ENCODE data around the gene PPP2R2B. TPM values are rescaled to one million over a fixed set of nuclear protein-coding genes. Genes with fewer than 3 reads are reported as not detected.
A peak's percentile ranks its signal among the peaks of the same experiment; 100 is the strongest.

The PPP2R2B gene
- total RNA-seq, 4 donors from 2014 or later = 0.20 to 1.9 (median 1.3) TPM

DNA sequence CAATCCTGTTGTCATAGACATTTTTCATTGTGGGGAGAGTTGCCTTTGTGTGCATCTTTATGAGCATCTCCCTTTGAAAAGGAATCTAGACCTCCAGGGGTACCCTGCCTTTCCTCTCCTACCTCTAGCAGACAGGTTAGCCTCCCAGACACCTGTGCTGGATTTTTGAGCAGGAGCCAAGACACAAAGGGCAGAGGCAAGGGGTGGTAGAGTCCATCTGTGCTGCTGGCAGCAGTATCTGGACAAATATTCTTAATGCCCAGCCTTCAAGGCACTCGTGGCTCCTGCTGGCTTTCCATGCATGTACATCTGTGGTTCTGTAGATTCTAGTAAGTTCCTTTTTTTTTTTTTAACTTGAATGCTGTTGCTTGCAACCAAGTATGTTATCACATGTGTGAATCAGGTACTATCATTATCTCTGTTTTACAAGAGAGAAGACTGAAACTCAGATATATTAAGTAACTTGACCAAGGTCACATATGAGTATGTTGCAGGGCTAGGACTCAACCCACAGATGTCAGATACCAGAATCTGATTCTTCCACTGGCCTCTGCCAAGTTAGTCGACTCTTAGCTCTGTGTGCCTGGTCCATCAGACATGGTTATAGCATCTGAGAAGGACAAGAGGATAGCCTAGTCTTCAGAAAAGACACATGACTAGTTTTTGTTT lies 329.6 kb downstream of the PPP2R2B start:
- Histone ChIP-seq H3K4me3 (no peak overlapping the region), H3K27me3 (no peaks in the 10 kb centered on the region), H3K4me1 (no peaks in the 10 kb centered on the region), H3K36me3 (no peaks in the 10 kb centered on the region), H3K9me3 (no peaks in the 10 kb centered on the region), H3K27ac (no peak overlapping the region)
- intact Hi-C loops (cut with DNase I; ENCODE audit: low total_unique reads) (no loop called here), in situ Hi-C loops (cut with MboI; ENCODE audit: low pct_ligation_motif_present in 1 of 4, low pct_unique_long_range_greater_than_20kb in 1 of 4, low sequenced_read_pairs in 3 of 4) (loop anchor here (10.0 to 25.0 kb wide), 3 partner anchors 416 to 813 kb away; no protein-coding TSS in a partner anchor)
- TF ChIP-seq, protein P1, sequence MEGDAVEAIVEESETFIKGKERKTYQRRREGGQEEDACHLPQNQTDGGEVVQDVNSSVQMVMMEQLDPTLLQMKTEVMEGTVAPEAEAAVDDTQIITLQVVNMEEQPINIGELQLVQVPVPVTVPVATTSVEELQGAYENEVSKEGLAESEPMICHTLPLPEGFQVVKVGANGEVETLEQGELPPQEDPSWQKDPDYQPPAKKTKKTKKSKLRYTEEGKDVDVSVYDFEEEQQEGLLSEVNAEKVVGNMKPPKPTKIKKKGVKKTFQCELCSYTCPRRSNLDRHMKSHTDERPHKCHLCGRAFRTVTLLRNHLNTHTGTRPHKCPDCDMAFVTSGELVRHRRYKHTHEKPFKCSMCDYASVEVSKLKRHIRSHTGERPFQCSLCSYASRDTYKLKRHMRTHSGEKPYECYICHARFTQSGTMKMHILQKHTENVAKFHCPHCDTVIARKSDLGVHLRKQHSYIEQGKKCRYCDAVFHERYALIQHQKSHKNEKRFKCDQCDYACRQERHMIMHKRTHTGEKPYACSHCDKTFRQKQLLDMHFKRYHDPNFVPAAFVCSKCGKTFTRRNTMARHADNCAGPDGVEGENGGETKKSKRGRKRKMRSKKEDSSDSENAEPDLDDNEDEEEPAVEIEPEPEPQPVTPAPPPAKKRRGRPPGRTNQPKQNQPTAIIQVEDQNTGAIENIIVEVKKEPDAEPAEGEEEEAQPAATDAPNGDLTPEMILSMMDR (IDR thresholded peaks at IDR 0.05) = no peak
- TF ChIP-seq EP300 (IDR thresholded peaks at IDR 0.05; ENCODE audit: low read depth) (no peak), POLR2A (IDR thresholded peaks at IDR 0.05) (no peak), POLR2AphosphoS5 (IDR thresholded peaks at IDR 0.05) (no peak)
- WGBS, 2 donors (ENCODE audit: low coverage in 1 of 2) = 34% methylated on average over 2 of the region's 2 CpGs; no CpG with 5 or more reads in 1 of the 2 donors
- no peak for DNase-seq

DNA sequence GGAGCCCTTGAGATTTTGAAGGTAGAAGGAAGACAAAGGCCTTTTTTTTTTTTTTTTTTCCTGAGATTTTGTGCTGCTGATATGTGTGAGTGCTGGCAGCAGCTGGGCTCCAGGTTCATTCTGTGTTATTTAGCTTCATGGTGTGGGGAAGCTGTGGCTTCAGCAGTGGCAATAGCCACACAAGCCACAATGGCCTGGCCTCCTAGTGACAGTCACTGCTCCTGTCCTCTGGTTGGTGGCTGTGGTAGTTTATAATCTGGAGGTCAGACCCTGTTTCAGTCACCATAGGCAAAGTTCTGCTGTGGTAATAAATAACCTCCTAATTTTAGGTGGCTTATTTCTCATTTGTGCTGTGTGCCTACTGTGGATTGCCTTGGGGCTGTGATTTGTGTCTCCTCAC lies 334.3 kb downstream of the PPP2R2B start:
- in situ Hi-C loops (cut with MboI; ENCODE audit: low pct_ligation_motif_present in 1 of 4, low pct_unique_long_range_greater_than_20kb in 1 of 4, low sequenced_read_pairs in 3 of 4) (loop anchor here (5.0 to 25.0 kb wide), 4 partner anchors 421 to 818 kb away; no protein-coding TSS in a partner anchor), intact Hi-C loops (cut with DNase I; ENCODE audit: low total_unique reads) (no loop called here)
- Histone ChIP-seq H3K27me3 (peaks cover 7% of the 10 kb centered on the region), H3K9me3 (no peaks in the 10 kb centered on the region), H3K27ac (no peak overlapping the region), H3K4me1 (no peaks in the 10 kb centered on the region), H3K4me3 (no peak overlapping the region), H3K36me3 (no peaks in the 10 kb centered on the region)
- no peak for TF ChIP-seq EP300 (IDR thresholded peaks at IDR 0.05; ENCODE audit: low read depth)
- TF ChIP-seq, protein P1 (IDR thresholded peaks at IDR 0.05) = no peak
- TF ChIP-seq POLR2A (IDR thresholded peaks at IDR 0.05) = no peak
- TF ChIP-seq POLR2AphosphoS5 (IDR thresholded peaks at IDR 0.05) = no peak
- DNase-seq = no peak

DNA sequence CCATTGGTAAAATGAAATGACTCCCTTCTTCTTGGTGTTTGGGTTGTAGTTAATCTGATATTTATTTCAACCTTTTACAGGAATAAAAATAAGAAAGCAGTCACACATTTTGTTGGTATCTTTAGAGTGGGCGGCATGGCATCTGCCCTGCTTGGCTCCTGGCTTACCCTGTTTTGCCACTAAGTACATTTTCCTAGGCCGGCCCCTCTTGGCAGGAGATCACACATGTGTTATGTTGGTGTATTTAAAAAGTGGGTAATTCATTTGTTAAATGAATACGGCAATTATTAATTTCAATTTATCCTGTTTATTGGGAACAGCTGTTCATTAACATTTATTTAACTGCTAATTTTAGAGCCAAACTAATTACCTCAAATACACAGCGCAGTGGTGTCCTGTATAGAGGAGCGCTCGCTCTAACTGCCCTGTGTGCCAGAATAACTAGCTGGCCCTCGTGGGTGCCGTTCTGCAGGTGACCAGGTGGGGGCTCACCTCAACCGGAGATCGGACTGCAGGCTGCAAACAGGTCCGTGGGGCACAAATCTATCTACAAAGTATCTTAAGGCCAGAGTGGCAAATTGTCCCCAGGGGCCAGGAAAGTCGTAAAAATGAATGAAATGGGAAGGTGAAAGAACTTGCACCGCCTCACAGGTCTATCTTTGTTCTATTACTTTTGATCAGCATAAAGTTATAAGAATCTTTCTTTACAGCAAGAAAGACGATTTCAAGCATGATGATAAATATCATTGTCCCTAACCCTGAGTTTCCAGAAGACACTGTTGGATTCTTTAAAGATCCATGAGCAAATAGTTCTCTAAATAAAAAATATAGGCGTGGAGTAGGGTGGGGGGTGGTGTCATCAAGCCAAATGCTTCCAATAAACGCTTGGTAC lies 336.4 kb downstream of the PPP2R2B start:
- intact Hi-C loops (cut with DNase I; ENCODE audit: low total_unique reads) = no loop called here
- Histone ChIP-seq H3K36me3 (no peaks in the 10 kb centered on the region), H3K9me3 (no peaks in the 10 kb centered on the region), H3K4me3 (no peak overlapping the region), H3K27ac (no peak overlapping the region), H3K4me1 (no peaks in the 10 kb centered on the region), H3K27me3 (peaks cover 7% of the 10 kb centered on the region)
- TF ChIP-seq, protein P1 (IDR thresholded peaks at IDR 0.05) = peak; percentile 76 to 83 (median 79)
- TF ChIP-seq EP300 (IDR thresholded peaks at IDR 0.05; ENCODE audit: low read depth) = no peak
- in situ Hi-C loops (cut with MboI; ENCODE audit: low pct_ligation_motif_present in 1 of 4, low pct_unique_long_range_greater_than_20kb in 1 of 4, low sequenced_read_pairs in 3 of 4) = loop anchor here (5.0 to 25.0 kb wide), 4 partner anchors 423 to 820 kb away; no protein-coding TSS in a partner anchor
- DNase-seq = peak; percentile 77
- 25 to 28% methylated on average over 7 to 16 of the region's 16 CpGs for WGBS, 2 donors (ENCODE audit: low coverage in 1 of 2)

DNA sequence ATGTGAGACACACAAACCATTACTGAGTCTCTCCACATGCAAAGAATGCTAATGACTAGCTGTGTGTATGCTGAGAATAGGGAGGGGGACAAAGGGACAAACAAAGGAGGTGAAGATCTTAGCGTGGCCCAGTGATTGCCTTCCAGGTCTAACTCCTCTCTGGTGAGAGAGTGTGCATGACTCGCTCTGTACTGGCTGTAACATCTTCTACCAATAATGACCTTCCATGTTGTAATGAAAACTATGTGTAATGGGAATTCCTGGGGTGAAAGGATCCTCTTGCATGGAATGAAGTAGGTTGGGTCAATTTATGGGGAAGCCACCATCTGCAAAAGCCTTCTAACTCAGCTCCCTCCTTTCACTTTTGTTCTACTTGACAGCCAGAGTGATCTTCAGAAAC lies 338.1 kb downstream of the PPP2R2B start:
- Histone ChIP-seq H3K36me3 (no peaks in the 10 kb centered on the region), H3K4me1 (no peaks in the 10 kb centered on the region), H3K9me3 (no peaks in the 10 kb centered on the region), H3K27me3 (peaks cover 7% of the 10 kb centered on the region), H3K4me3 (no peak overlapping the region), H3K27ac (no peak overlapping the region)
- DNase-seq = no peak
- TF ChIP-seq, protein P1 (IDR thresholded peaks at IDR 0.05) = no peak
- TF ChIP-seq POLR2AphosphoS5 (IDR thresholded peaks at IDR 0.05) (no peak), POLR2A (IDR thresholded peaks at IDR 0.05) (no peak), EP300 (IDR thresholded peaks at IDR 0.05; ENCODE audit: low read depth) (no peak)
- 75 to 86% methylated on average over 2 of the region's 2 CpGs for WGBS, 2 donors (ENCODE audit: low coverage in 1 of 2)
- in situ Hi-C loops (cut with MboI; ENCODE audit: low pct_ligation_motif_present in 1 of 4, low pct_unique_long_range_greater_than_20kb in 1 of 4, low sequenced_read_pairs in 3 of 4) (loop anchor here (5.0 to 25.0 kb wide), 4 partner anchors 424 to 822 kb away; no protein-coding TSS in a partner anchor), intact Hi-C loops (cut with DNase I; ENCODE audit: low total_unique reads) (no loop called here)

Measured in transverse colon (tissue), 4 donors.